ENCODE data around the gene SLC41A3.

SLC41A3 gene

GRCh38 chr3:126033765-126034164 is 50.2 kb downstream of the SLC41A3 start:
- TF ChIP-seq CTCF (IDR thresholded peaks at IDR 0.05) (no peak), ZFX (IDR thresholded peaks at IDR 0.05; ENCODE audit: borderline replicate concordance) (no peak)

GRCh38 chr3:126033051-126033745 is 50.7 kb downstream of the SLC41A3 start:
- no peak for TF ChIP-seq ZFX (IDR thresholded peaks at IDR 0.05; ENCODE audit: borderline replicate concordance)
- no peak for TF ChIP-seq CTCF (IDR thresholded peaks at IDR 0.05)
- no peak overlapping the region for H3K27ac ChIP-seq

More at GRCh38 chr3:126033765-126034164, 50.2 kb downstream of the SLC41A3 start:
- H3K27ac ChIP-seq, result no peak overlapping the region

GRCh38 chr3:126031981-126032471 is 51.9 kb downstream of the SLC41A3 start:
- TF ChIP-seq ZFX (IDR thresholded peaks at IDR 0.05; ENCODE audit: borderline replicate concordance), result no peak
- no peak overlapping the region for H3K27ac ChIP-seq

GRCh38 chr3:126030455-126030854 is 53.5 kb downstream of the SLC41A3 start:
- TF ChIP-seq CTCF (IDR thresholded peaks at IDR 0.05) (no peak), ZFX (IDR thresholded peaks at IDR 0.05; ENCODE audit: borderline replicate concordance) (no peak)
- H3K27ac ChIP-seq, result no peak overlapping the region

- no peak for TF ChIP-seq CTCF (IDR thresholded peaks at IDR 0.05)
- no peak overlapping the region for H3K27ac ChIP-seq
These were observed 54.7 kb downstream of the SLC41A3 start for GRCh38 chr3:126029241-126029640.

- H3K27ac ChIP-seq, result no peak overlapping the region
- TF ChIP-seq ZFX (IDR thresholded peaks at IDR 0.05; ENCODE audit: borderline replicate concordance) (no peak), CTCF (IDR thresholded peaks at IDR 0.05) (no peak)
These were observed 55.8 kb downstream of the SLC41A3 start for GRCh38 chr3:126028096-126028495.

- TF ChIP-seq CTCF (IDR thresholded peaks at IDR 0.05) (no peak), ZFX (IDR thresholded peaks at IDR 0.05; ENCODE audit: borderline replicate concordance) (no peak)
- no peak overlapping the region for H3K27ac ChIP-seq
These were observed 57.2 kb downstream of the SLC41A3 start for GRCh38 chr3:126026761-126027160.

Data from 22Rv1 (cell line).